WTC11 (cell line): ENCODE measurements around the gene AFAP1L2. TPM values are rescaled to one million over a fixed set of nuclear protein-coding genes. Genes with fewer than 3 reads are reported as not detected.

Experiments
- ATAC-seq: fragments of 200-7000 bp; cut with Tn5 transposase; 2 replicates; pipeline ENCODE4 v1.10.0; 2021; ENCODE audit warnings: mild to moderate bottlenecking, moderate library complexity
- CTCF ChIA-PET: fragments of 300-600 bp; sonication (Branson Sonifier 250); formaldehyde crosslinking; loops from one replicate; lab custom pipeline; 2021; ENCODE audit warnings: antibody characterized with exemption; lab: Charles Lee
- POLR2A ChIA-PET: fragments of 350-600 bp; sonication (Branson Sonifier 250); formaldehyde crosslinking; loops from one replicate; lab custom pipeline; 2021; ENCODE audit warnings: antibody characterized with exemption; lab: Charles Lee
- DNase-seq: peaks from one replicate; pipeline ENCODE4 v3.0.0; 2021; ENCODE audit warnings: low spot score
- H3K27ac Mint-ChIP-seq: 2 replicates; pipeline ENCODE4 v1.8.0; 2021; ENCODE audit warnings: mixed read lengths
- H3K27me3 Mint-ChIP-seq: 2 replicates; pipeline ENCODE4 v1.8.0; 2021; ENCODE audit warnings: low read depth, mild to moderate bottlenecking, moderate library complexity, mixed read lengths
- H3K36me3 Mint-ChIP-seq: 2 replicates; pipeline ENCODE4 v1.8.0; 2021; ENCODE audit warnings: mixed read lengths
- H3K4me1 Mint-ChIP-seq: 2 replicates; pipeline ENCODE4 v1.8.0; 2022; ENCODE audit warnings: mixed read lengths
- H3K4me3 Mint-ChIP-seq: 2 replicates; pipeline ENCODE4 v1.8.0; 2021; ENCODE audit warnings: mild to moderate bottlenecking, moderate library complexity, mixed read lengths
- H3K9me3 Mint-ChIP-seq: 2 replicates; pipeline ENCODE4 v1.8.0; 2021; ENCODE audit warnings: mixed read lengths
- ARID4B ChIP-seq: sonication (generic); formaldehyde crosslinking; IDR thresholded peaks from 2 replicates; pipeline ENCODE4 v1.8.0; 2023; ENCODE audit warnings: missing genetic modification reagents, mild to moderate bottlenecking, borderline replicate concordance
- ATF1 ChIP-seq: sonication (generic); formaldehyde crosslinking; IDR thresholded peaks from 2 replicates; pipeline ENCODE4 v1.8.1; 2023; ENCODE audit warnings: mild to moderate bottlenecking, moderate library complexity, missing genetic modification reagents
- ATF3 ChIP-seq: sonication (generic); formaldehyde crosslinking; conservative IDR thresholded peaks from 2 replicates; pipeline ENCODE4 v1.8.1; 2022; ENCODE audit warnings: mild to moderate bottlenecking, missing genetic modification reagents
- CDX4 ChIP-seq: fragments of 250-450 bp; sonication (Bioruptor Pico); IDR thresholded peaks from 2 replicates; pipeline ENCODE4 v1.9.0; 2021; ENCODE audit warnings: moderate library complexity, mild to moderate bottlenecking, inconsistent platforms, borderline replicate concordance
- CREB1 ChIP-seq: sonication (generic); formaldehyde crosslinking; IDR thresholded peaks from 2 replicates; pipeline ENCODE4 v1.8.0; 2023; ENCODE audit warnings: mild to moderate bottlenecking, missing genetic modification reagents
- E2F4 ChIP-seq: sonication (generic); formaldehyde crosslinking; IDR thresholded peaks from 2 replicates; pipeline ENCODE4 v1.8.1; 2022; ENCODE audit warnings: low read depth, mild to moderate bottlenecking, moderate library complexity, missing genetic modification reagents, borderline replicate concordance
- ESRRA ChIP-seq: sonication (generic); formaldehyde crosslinking; IDR thresholded peaks from 2 replicates; pipeline ENCODE4 v1.8.1; 2022; ENCODE audit warnings: mild to moderate bottlenecking, missing genetic modification reagents, borderline replicate concordance
- ETV6 ChIP-seq: sonication (generic); formaldehyde crosslinking; IDR thresholded peaks from 2 replicates; pipeline ENCODE4 v1.8.1; 2022; ENCODE audit warnings: mild to moderate bottlenecking, missing genetic modification reagents
- FOXP1 ChIP-seq: sonication (generic); formaldehyde crosslinking; IDR thresholded peaks from 2 replicates; pipeline ENCODE4 v1.8.0; 2022; ENCODE audit warnings: missing genetic modification reagents, mild to moderate bottlenecking, moderate library complexity, borderline replicate concordance
- GRHL2 ChIP-seq: fragments of 250-450 bp; sonication (Bioruptor Pico); IDR thresholded peaks from 2 replicates; pipeline ENCODE4 v1.8.0; 2022; ENCODE audit warnings: mild to moderate bottlenecking, moderate library complexity; ENCODE audit not compliant: insufficient replicate concordance, severe bottlenecking
- GTF2I ChIP-seq: fragments of 250-450 bp; sonication (Bioruptor Pico); conservative IDR thresholded peaks from 2 replicates; pipeline ENCODE4 v1.4.0; 2021; ENCODE audit warnings: mild to moderate bottlenecking
- JAZF1 ChIP-seq: fragments of 250-450 bp; sonication (Bioruptor Pico); IDR thresholded peaks from 2 replicates; pipeline ENCODE4 v1.9.0; 2021; ENCODE audit warnings: moderate library complexity, mild to moderate bottlenecking, inconsistent platforms
- MLX ChIP-seq: sonication (generic); formaldehyde crosslinking; IDR thresholded peaks from 2 replicates; pipeline ENCODE4 v1.8.1; 2023; ENCODE audit warnings: mild to moderate bottlenecking, missing genetic modification reagents, moderate library complexity
- NR1H2 ChIP-seq: sonication (generic); formaldehyde crosslinking; IDR thresholded peaks from 2 replicates; pipeline ENCODE4 v1.9.0; 2021; ENCODE audit warnings: mild to moderate bottlenecking, moderate library complexity, missing genetic modification reagents
- NR3C1 ChIP-seq: sonication (generic); formaldehyde crosslinking; conservative IDR thresholded peaks from 2 replicates; pipeline ENCODE4 v1.8.1; 2023; ENCODE audit warnings: low read depth, mild to moderate bottlenecking, missing genetic modification reagents
- RELA ChIP-seq: sonication (generic); formaldehyde crosslinking; IDR thresholded peaks from 2 replicates; pipeline ENCODE4 v1.8.1; 2022; ENCODE audit warnings: missing genetic modification reagents, mild to moderate bottlenecking, borderline replicate concordance
- SMAD3 ChIP-seq: sonication (generic); formaldehyde crosslinking; IDR thresholded peaks from 2 replicates; pipeline ENCODE4 v1.8.0; 2022; ENCODE audit warnings: missing genetic modification reagents, mild to moderate bottlenecking, borderline replicate concordance
- TP53 ChIP-seq: sonication (generic); formaldehyde crosslinking; IDR thresholded peaks from 2 replicates; pipeline ENCODE4 v1.8.1; 2023; ENCODE audit warnings: mild to moderate bottlenecking, missing genetic modification reagents
- ZBTB43 ChIP-seq: sonication (generic); formaldehyde crosslinking; IDR thresholded peaks from 2 replicates; pipeline ENCODE4 v1.8.1; 2023; ENCODE audit warnings: mild to moderate bottlenecking, missing genetic modification reagents
- ZNF263 ChIP-seq: sonication (generic); formaldehyde crosslinking; IDR thresholded peaks from 2 replicates; pipeline ENCODE4 v1.8.1; 2022; ENCODE audit warnings: low read depth, mild to moderate bottlenecking, moderate library complexity, missing genetic modification reagents
- ZNF281 ChIP-seq: sonication (generic); formaldehyde crosslinking; IDR thresholded peaks from 2 replicates; pipeline ENCODE4 v1.8.0; 2023; ENCODE audit warnings: mild to moderate bottlenecking, missing genetic modification reagents
- ZNF416 ChIP-seq: fragments of 250-450 bp; sonication (Bioruptor Pico); IDR thresholded peaks from 2 replicates; pipeline ENCODE4 v1.9.0; 2021; ENCODE audit warnings: mild to moderate bottlenecking, inconsistent platforms
- ZNF423 ChIP-seq: fragments of 250-450 bp; sonication (Bioruptor Pico); IDR thresholded peaks from 2 replicates; pipeline ENCODE4 v2.1.2; 2022; ENCODE audit warnings: mild to moderate bottlenecking, moderate library complexity
- ZNF425 ChIP-seq: fragments of 250-450 bp; sonication (Bioruptor Pico); conservative IDR thresholded peaks from 2 replicates; pipeline ENCODE4 v1.9.0; 2021; ENCODE audit warnings: mild to moderate bottlenecking
- total RNA-seq: library from RNA; stranded (reverse); gene quantifications from 3 replicates; pipeline ENCODE4 v1.2.3, GENCODE V29; 2021

AFAP1L2 gene
- total RNA-seq, 1 experiment from 2014 or later: 5.0 TPM

- TF ChIP-seq ZNF425 (CRISPR knock-in tag): no peak
- no peak for TF ChIP-seq ATF3
- no peak for TF ChIP-seq ETV6 (CRISPR knock-in tag)
- no peak for TF ChIP-seq GRHL2 (CRISPR knock-in tag)
- no peak for TF ChIP-seq SMAD3 (CRISPR knock-in tag)
- TF ChIP-seq ESRRA (CRISPR knock-in tag): no peak
- no peak for TF ChIP-seq GTF2I
- TF ChIP-seq ZNF423 (CRISPR knock-in tag): no peak
- TF ChIP-seq FOXP1: no peak
- TF ChIP-seq CREB1 (CRISPR knock-in tag): no peak
- no peak for TF ChIP-seq RELA (CRISPR knock-in tag)
- TF ChIP-seq, all 79 proteins: peak for 0
Observed at GRCh38 chr10:114380797-114381196, 23.5 kb downstream of the AFAP1L2 start (continued).

- H3K27ac Mint-ChIP-seq: no peak overlapping the region
- H3K4me3 Mint-ChIP-seq: no peak overlapping the region
- ATAC-seq: no peak
- no peak for DNase-seq
- H3K27me3 Mint-ChIP-seq: no peaks in the 10 kb centered on the region
- POLR2A ChIA-PET: no interaction called here
- no peaks in the 10 kb centered on the region for H3K9me3 Mint-ChIP-seq
- H3K4me1 Mint-ChIP-seq: no peaks in the 10 kb centered on the region
- CTCF ChIA-PET: no interaction called here
- no peaks in the 10 kb centered on the region for H3K36me3 Mint-ChIP-seq
- TF ChIP-seq E2F4 (CRISPR knock-in tag): no peak
- TF ChIP-seq NR3C1: no peak
- no peak for TF ChIP-seq ARID4B (CRISPR knock-in tag)
- no peak for TF ChIP-seq ZNF281
- no peak for TF ChIP-seq TP53 (CRISPR knock-in tag)
- TF ChIP-seq ZNF263 (CRISPR knock-in tag): no peak
- TF ChIP-seq CDX4 (CRISPR knock-in tag): no peak
- TF ChIP-seq FOXP1: no peak
- no peak for TF ChIP-seq NR1H2
- no peak for TF ChIP-seq ZNF416 (CRISPR knock-in tag)
- TF ChIP-seq GTF2I: no peak
- no peak for TF ChIP-seq JAZF1
- TF ChIP-seq ZBTB43 (CRISPR knock-in tag): no peak
- no peak for TF ChIP-seq ATF1
- TF ChIP-seq MLX (CRISPR knock-in tag): no peak
Observed at GRCh38 chr10:114380060-114380459, 24.2 kb downstream of the AFAP1L2 start.
